NCI-H2107 treated with DMSO at 0.1 percent for 48 hours (cell line): ENCODE results near the gene SUGCT.
"Not testable (repeated sequence)": the region's sequence is repeated elsewhere in the genome, so short reads cannot be mapped to it uniquely, and the experiment has no call there.

Experiments used
- DNase-seq: peaks from one replicate; lab custom pipeline; 2025; ENCODE audit not compliant: unreplicated experiment; lab: John Stamatoyannopoulos, UW

The SUGCT gene

GRCh38 chr7:40649247-40649646 lies 514.4 kb downstream of the SUGCT start:
- no peak for DNase-seq

GRCh38 chr7:40650903-40651302 lies 516.1 kb downstream of the SUGCT start:
- DNase-seq, result not testable (repeated sequence)

- no peak for DNase-seq
Observed at GRCh38 chr7:40654171-40654570, 519.4 kb downstream of the SUGCT start.

GRCh38 chr7:40655426-40655825 lies 520.6 kb downstream of the SUGCT start:
- DNase-seq, result no peak

GRCh38 chr7:40656349-40656748 lies 521.5 kb downstream of the SUGCT start:
- no peak for DNase-seq

- DNase-seq, result no peak
Observed at GRCh38 chr7:40658729-40659128, 523.9 kb downstream of the SUGCT start.

- no peak for DNase-seq
Observed at GRCh38 chr7:40659231-40659630, 524.4 kb downstream of the SUGCT start.

GRCh38 chr7:40673285-40673684 lies 538.5 kb downstream of the SUGCT start:
- no peak for DNase-seq

GRCh38 chr7:40674316-40674715 lies 539.5 kb downstream of the SUGCT start:
- DNase-seq, result no peak

- no peak for DNase-seq
Observed at GRCh38 chr7:40675741-40676140, 540.9 kb downstream of the SUGCT start.

GRCh38 chr7:40676221-40676620 lies 541.4 kb downstream of the SUGCT start:
- no peak for DNase-seq

- no peak for DNase-seq
Observed at GRCh38 chr7:40680657-40681056, 545.9 kb downstream of the SUGCT start.

- no peak for DNase-seq
Observed at GRCh38 chr7:40682696-40683095, 547.9 kb downstream of the SUGCT start.

GRCh38 chr7:40694026-40694809 lies 559.4 kb downstream of the SUGCT start:
- DNase-seq, result no peak

GRCh38 chr7:40694991-40695390 lies 560.2 kb downstream of the SUGCT start:
- no peak for DNase-seq

- DNase-seq, result no peak
Observed at GRCh38 chr7:40697653-40698052, 562.8 kb downstream of the SUGCT start.

GRCh38 chr7:40698214-40698920 lies 563.6 kb downstream of the SUGCT start:
- DNase-seq, result no peak

GRCh38 chr7:40698921-40699260 lies 564.1 kb downstream of the SUGCT start:
- DNase-seq, result no peak

- no peak for DNase-seq
Observed at GRCh38 chr7:40700653-40701421, 566.0 kb downstream of the SUGCT start.

GRCh38 chr7:40701836-40702551 lies 567.2 kb downstream of the SUGCT start:
- DNase-seq, result no peak

- no peak for DNase-seq
Observed at GRCh38 chr7:40704172-40704571, 569.4 kb downstream of the SUGCT start.
